ENCODE data around the gene TP53AIP1. TPM values are rescaled to one million over a fixed set of nuclear protein-coding genes. Genes with fewer than 3 reads are reported as not detected.

TP53AIP1 gene
- polyA plus RNA-seq, 3 donors, result 0.90 to 1.4 (median 1.1) TPM

DNA sequence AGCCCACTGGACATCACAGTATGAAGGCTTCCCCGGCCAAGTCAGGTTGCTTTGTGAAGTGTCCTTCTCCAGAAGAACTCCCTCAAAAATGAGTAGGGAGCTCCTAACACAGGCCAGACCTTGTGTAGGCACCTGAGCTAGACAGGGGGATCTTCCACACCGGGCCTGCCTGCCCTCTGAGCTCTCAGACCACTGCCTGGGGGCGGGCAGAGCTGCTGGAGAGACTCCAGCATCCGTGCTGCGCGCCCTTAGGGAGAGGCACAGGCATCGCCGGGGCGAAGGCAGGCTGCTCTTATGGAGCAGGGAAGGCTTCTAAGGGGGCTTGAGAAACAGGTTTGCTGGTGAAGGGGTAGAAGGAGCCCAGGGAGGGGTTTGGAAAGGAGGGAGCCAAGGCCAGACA is 47.1 kb downstream of the TP53AIP1 start:
- DNase-seq (ENCODE audit: extremely low read depth in 1 of 11, low read depth in 9 of 11, low spot score in 4 of 11), result no peak

GRCh38 chr11:128894685-128895084 is 48.0 kb downstream of the TP53AIP1 start:
- no peak for DNase-seq (ENCODE audit: extremely low read depth in 1 of 11, low read depth in 9 of 11, low spot score in 4 of 11)

GRCh38 chr11:128894286-128894681 is 48.4 kb downstream of the TP53AIP1 start:
- DNase-seq (ENCODE audit: extremely low read depth in 1 of 11, low read depth in 9 of 11, low spot score in 4 of 11), result no peak

GRCh38 chr11:128893578-128894285 is 48.9 kb downstream of the TP53AIP1 start:
- DNase-seq (ENCODE audit: extremely low read depth in 1 of 11, low read depth in 9 of 11, low spot score in 4 of 11), result no peak

DNA sequence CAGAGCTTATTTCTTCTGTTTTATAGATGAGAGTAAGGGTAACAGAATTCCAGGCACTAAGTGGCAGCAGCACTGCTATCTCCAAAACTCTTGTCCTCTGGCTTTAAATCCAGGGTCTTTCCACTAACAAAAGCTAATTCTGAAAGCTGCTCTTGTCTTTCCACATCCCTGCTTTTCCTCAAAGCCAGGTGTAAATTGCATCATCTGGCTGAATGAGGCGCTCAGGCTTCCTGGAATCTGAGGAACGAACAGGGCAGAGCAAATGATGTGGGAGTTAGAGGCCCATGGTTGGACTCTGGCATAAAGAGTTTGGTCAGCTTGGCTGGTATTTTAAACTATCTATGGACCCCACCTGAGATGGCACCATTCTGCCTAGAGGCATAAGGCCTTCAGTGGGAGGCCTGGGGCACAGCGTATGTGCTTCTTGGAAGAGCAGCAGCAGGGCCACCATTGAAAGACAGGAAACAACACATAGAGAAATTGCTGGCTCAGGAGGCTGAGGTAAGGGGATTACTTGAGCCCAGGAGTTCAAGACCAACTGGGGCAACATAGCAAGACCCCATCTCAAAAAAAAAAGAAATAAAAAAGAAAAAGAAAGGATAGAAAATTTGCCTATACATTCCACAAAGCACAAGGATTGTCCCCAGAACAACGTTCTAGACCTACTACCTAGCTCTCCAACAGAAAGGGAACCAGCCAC is 49.7 kb downstream of the TP53AIP1 start:
- no peak for DNase-seq (ENCODE audit: extremely low read depth in 1 of 11, low read depth in 9 of 11, low spot score in 4 of 11)

DNA sequence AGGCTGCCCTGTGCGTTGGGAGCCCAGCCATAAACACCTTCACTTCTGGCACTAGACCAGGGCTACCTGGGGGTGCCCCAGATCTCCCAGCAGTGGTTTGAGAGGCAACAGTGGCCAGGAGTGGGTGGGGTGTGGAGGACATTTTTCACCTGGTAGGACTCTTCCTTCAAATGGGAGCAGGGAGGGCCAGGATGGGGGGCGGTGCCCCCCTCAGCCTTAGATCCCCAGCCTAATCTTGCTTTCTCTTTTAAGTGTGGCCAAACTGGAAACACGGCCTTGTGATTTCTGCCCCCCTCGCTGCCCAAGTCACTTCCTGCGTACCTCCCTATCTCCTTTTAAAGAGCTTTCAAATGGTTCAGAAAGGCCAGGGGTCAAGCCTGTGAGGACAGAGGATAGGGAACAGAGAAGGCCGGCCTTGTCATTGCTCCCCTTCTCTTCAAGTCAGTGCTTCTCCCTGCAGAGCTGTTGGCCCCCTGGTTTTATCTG is 50.7 kb downstream of the TP53AIP1 start:
- no peak for DNase-seq (ENCODE audit: extremely low read depth in 1 of 11, low read depth in 9 of 11, low spot score in 4 of 11)

GRCh38 chr11:128890543-128891368 is 51.9 kb downstream of the TP53AIP1 start, which contains the start of gene KCNJ5:
Gene KCNJ5 (plus strand): TSS chr11:128891356. CDS start chr11:128911274, 19,918 bp downstream.
- DNase-seq (ENCODE audit: extremely low read depth in 1 of 11, low read depth in 9 of 11, low spot score in 4 of 11), result peak in 3 of 11 donors; percentile 25 to 50 (median 46)

- DNase-seq (ENCODE audit: extremely low read depth in 1 of 11, low read depth in 9 of 11, low spot score in 4 of 11), result no peak
Measured at GRCh38 chr11:128890216-128890542, 52.5 kb downstream of the TP53AIP1 start.

DNA sequence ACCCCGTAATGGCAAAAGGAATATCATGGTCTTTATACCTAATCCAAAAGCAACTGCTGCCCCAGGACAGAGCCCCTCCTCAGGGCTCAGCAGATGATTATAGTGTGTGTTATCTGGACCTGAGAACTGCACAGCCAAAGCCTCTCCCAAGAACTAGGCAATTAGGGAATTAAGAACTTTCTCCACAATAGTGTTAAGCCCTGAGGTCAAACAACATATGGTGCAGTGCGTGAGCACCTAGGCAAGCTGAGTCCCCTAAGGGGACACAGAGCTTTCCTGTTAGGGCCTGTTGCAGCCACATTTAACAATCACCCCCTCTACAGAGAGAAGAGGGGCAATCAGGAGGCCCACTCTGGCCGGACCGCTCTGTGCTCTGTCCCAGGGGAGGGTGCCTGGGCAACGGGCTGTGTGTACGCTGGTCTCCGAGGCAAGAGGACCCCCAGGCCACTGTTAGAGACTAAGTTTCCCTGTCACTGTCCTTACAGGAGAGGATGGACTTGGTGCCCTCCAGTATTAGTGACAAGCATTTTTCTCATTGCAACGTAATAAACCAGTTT is 52.9 kb downstream of the TP53AIP1 start:
- no peak for DNase-seq (ENCODE audit: extremely low read depth in 1 of 11, low read depth in 9 of 11, low spot score in 4 of 11)

DNA sequence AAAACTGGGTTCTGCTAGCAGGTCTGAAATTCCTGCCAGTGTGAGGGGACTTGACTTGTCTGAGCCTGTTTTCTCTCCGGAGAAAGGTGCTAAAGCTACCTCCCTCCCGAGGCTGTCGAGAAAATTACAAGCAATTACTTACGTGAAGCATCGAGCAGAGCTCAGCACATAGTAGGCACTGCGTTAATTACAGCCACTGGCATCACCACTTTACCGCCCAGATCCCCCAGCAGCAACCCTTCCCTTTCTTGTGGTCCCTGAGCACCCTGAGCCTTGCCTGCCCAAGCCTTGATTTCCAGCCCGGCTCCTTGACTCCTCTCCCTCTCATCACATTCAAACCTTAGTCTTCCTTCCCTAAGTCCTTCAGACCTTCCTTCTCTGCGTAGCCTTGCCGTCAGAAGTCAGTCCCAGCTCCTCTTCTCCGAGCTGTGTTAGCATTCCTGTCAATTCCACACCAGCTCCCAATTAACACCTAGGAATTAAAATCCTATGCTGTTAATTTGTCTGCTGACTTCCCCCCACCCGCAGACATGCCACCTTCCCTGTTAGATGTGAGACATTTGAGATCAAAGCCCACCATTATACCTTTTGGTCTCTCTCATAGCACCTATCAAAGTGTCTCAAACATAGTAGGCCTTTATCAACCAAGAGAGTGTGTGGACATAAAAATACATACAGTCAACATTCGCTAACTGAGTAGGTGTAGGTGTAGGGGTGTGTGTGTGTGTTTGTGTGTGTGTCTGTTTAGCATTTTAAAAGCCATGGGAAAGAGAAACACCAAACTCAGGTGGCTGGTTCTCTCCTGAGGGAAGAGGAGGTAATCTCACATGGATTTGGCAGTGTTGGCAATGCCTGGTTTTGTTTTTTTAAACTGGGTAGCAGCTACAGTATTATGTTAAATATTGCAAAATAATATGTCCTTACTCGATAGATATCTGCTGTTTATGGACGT is 54.4 kb downstream of the TP53AIP1 start:
- DNase-seq (ENCODE audit: extremely low read depth in 1 of 11, low read depth in 9 of 11, low spot score in 4 of 11), result no peak

DNA sequence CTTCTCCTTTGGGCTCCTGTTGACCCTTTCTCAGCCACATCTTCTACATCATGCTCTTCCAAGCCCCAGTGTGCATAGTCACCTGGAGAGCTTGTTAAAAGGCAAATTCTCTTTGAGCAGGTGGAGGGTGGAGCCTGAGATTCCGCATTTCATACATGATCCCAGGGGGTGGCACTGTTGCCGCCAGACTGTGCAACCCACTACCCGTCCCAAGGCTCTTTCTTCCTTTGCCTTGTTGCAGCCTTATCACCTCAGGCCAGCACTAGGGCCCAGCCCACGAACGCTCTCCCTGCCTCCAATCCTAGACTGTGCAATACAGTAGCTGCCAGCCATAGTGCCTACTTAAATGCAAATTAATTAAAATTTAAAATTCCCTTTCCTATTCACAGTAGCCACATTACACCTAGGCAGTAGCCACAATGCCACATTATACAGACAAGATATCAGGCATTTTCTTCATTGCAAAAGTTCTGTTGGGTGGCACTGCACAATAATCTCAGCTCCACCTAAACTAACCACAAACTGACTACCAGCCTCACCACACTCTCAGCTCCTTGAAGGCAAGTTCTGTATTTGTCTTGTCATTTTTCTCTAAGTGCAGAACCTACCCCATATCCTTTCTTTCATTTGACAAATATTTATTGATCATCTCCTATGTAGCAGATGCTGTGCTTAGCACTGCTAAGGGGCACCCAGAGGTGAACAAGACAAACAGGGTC is 56.1 kb downstream of the TP53AIP1 start:
- DNase-seq (ENCODE audit: extremely low read depth in 1 of 11, low read depth in 9 of 11, low spot score in 4 of 11), result no peak

Other genes starting within 250 kb of the TP53AIP1 start
- gene FLI1, start 248.8 kb downstream of the TP53AIP1 start, polyA plus RNA-seq (ENCODE audit: insufficient read length in 3 of 3), result 10 to 100 TPM; 24.7 to 26.3 (median 25.4) TPM
- 10 to 100 TPM; 65.7 to 91.3 (median 89.0) TPM for gene KCNJ1, start 75.6 kb downstream of the TP53AIP1 start, polyA plus RNA-seq (ENCODE audit: insufficient read length in 3 of 3)
- 1 to 10 TPM; 3.7 to 5.4 (median 4.2) TPM for gene KCNJ5, start 51.5 kb downstream of the TP53AIP1 start, polyA plus RNA-seq (ENCODE audit: insufficient read length in 3 of 3)
- gene ARHGAP32, start 249.5 kb upstream of the TP53AIP1 start, polyA plus RNA-seq (ENCODE audit: insufficient read length in 3 of 3), result 10 to 100 TPM; 17.2 to 19.6 (median 18.0) TPM